GM19099 (cell line): ENCODE results near the gene PIP5K1B.

ENCODE experiments used
- POLR2A ChIP-seq: IDR thresholded peaks from 3 replicates; pipeline ENCODE4 v1.6.1; 2011; ENCODE audit warnings: low read depth; ENCODE audit not compliant: insufficient read length; ENCODE audit errors: extremely low read depth

The PIP5K1B gene

DNA sequence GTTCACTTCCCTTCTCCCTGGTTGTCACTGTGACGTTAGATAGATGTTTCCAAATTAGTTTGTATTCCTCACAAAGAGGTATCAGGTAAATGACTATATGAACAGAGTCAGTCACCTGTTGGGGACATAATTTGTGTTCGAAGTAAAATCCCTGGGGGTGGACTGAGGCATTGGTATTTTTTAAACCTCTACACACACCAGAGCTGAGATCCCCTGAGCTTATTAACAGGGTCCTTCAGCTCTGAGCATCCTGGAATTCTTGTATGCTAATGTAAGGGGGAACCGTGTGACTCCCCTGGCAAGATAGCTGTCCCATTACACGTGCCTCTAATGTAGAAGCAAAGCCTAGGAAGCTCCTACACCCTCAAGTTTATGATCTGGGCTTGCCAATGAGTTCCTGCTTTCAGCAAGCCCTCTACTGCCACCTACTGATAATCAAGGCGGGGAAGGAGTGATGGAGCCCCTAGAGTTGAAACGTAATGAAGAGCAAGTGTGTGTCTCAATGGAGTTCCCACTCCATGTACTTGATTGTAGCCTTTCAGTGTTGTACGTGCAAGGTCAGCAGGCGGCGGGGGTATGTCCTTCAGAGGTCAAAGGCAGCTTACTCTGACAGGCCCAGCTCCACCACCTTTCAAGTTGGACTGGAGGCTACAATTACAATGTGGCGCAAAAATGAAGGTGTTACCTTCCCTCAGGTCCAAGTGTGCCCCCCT lies 294.5 kb downstream of the PIP5K1B start:
- TF ChIP-seq POLR2A: no peak

- no peak for TF ChIP-seq POLR2A
Observed at GRCh38 chr9:69001921-69002320, 296.9 kb downstream of the PIP5K1B start.

- TF ChIP-seq POLR2A: no peak
Observed at GRCh38 chr9:69003051-69003450, 298.0 kb downstream of the PIP5K1B start.

- TF ChIP-seq POLR2A: no peak
Observed at GRCh38 chr9:69004836-69005235, 299.8 kb downstream of the PIP5K1B start.

GRCh38 chr9:69009708-69010107 lies 304.7 kb downstream of the PIP5K1B start:
- no peak for TF ChIP-seq POLR2A

GRCh38 chr9:69012696-69013381 lies 307.8 kb downstream of the PIP5K1B start:
- no peak for TF ChIP-seq POLR2A

- no peak for TF ChIP-seq POLR2A
Observed at GRCh38 chr9:69013382-69013727, 308.3 kb downstream of the PIP5K1B start.

DNA sequence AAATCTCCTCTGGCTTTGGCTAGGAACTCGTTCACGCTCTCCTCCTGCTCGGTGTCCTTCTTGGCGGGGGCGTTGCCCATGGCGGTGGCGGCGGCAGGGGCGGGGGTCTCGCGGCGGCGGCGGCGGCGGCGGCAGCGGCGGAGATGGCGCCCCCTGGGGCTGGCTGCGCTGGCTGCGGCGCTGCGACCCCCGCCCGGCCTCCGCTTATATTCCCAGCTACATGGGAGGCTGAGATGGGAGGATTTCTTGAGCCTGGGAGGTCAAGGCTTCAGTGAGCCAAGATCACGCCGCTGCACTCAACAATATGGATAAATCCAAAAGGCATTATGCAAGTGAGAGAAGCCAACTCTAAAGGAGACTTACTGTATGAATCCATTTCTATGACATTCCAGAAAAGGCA lies 309.0 kb downstream of the PIP5K1B start, which contains the start of gene PRKACG:
Gene PRKACG, minus strand, starts transcription at position 101 of the 400 bp plus-strand sequence. Its CDS starts 21 bp downstream, at position 80.
- TF ChIP-seq POLR2A: no peak

DNA sequence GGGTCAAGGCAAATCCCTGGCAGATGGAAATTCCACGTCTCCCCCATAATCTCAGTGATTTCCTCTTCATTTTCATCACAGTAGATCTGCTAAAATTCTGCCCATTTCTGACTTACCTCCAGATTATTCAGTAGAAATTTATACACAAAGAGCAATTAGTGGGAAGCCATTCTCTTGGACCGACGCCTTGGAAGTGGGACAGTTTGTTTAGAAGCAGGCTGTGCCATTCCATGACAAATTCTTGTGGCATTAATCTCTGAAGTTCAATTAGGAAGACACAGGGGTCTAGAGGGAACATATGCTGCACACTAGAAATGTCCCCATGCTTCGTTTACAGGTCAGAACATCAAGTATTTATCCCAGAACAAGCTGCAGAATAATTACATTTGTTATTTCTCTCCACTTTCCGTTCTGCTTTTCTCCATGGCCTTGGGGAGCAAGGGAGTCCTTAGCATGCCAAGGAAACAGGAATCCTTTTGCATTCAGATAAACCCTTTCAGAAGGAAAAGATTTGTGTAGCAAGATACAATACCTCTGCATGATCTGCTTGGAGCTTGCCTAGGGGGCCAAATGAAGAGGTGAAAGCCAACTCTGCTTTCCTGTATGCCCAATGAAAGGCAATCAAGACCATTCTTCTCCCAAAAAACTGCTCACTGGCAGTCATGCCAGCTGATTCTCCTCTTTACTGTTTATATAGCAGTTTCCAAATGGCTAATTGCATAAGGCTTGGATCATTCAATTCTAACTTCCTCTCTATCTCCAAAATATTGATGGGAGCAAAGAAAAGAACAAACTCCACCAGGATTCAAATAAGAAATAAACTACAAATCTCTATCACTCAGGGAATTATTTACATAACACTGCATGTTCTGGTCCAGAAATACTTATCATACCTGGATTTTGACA lies 311.4 kb downstream of the PIP5K1B start:
- TF ChIP-seq POLR2A: no peak

DNA sequence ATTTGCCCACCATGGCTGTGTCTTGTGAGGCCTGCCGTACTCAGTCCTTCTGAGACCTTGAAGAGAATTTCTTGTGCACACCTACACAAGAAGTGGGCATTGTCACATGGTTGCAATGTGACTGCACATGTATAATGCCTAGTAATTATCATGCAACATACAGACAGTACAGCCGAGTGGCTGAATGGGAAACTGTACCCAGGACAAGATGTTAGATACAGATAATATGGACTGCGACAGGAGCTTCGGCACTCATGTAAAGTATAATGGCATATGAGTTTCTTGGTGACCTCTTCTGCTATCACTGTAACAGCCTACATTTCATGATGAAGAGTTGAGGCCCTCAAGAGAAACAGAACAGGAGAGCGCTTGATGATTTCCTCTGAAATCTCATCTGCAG lies 313.7 kb downstream of the PIP5K1B start:
- TF ChIP-seq POLR2A: no peak

DNA sequence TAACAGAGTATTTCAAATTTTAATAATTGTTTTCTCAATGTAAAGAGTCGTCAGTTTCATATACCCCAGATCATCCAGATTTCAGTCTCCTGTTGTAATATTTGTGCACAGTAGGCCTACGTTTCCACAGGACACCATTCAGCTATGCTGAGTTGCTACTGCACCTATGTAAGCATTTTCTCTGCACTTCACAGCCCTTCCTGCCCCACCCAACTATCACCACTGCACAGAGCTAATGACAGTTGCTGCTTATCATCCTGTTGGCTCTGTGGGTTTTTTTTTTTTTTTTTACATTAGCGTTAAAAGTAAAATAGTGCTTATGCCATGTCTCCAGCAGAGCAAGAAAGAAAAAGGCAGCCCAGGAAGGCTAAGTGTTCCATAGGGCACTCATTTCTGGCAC lies 314.8 kb downstream of the PIP5K1B start:
- TF ChIP-seq POLR2A: no peak

DNA sequence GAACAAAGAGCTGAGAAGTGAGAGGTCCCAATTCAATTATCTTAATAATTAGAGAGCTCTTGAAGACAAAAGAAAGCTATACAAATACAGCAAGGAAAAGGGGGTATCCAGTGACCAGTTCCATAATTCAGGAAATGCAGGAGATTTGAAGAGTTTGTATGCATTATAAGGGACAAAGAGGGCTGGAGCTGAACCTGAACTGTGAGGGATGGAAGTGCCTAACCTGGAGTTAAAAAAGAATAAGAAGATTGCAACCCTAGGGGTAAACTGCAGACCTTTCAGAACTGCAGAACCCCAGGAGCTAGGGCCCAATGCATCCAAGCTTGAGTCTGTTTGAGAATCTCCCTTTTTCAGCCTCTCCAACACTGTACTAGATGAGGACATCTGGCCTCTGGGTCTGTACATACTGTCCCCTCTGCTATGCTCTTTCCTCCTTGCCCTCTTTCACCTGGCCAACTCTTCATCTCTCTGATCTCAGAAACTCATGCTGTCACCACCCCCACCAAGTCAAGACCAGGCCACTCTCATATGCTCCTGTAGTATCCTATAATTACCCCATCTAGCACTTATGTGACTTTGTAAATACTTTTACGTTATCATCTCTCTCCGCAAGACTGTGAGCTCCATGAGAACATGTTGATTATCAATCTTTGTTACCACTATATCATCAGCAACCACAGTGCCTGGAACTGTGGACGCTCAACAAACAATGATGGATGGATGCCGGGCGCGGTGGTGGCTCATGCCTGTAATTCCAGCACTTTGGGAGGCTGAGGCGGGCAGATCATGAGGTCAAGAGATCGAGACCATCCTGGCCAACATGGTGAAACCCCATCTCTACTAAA lies 315.5 kb downstream of the PIP5K1B start:
- TF ChIP-seq POLR2A: no peak

DNA sequence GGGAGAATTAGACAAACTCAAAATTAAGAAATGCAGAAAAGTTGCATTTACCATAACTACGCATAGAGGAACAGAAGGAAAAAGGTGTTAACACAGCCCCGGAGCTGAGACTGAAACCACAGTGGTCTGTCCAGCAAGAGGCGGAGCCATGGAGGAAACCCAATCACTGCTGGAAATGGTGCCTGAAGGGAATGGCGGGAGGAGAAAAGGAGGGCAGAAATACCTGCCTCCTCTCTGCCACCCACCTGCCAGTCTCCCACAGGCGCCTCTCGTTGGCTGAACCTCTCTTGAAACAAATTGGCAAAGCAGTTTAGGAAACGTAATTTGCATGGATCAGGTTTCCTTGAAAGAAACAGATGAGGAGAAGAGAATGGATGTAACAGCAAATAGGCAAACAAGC lies 318.6 kb downstream of the PIP5K1B start:
- TF ChIP-seq POLR2A: no peak

DNA sequence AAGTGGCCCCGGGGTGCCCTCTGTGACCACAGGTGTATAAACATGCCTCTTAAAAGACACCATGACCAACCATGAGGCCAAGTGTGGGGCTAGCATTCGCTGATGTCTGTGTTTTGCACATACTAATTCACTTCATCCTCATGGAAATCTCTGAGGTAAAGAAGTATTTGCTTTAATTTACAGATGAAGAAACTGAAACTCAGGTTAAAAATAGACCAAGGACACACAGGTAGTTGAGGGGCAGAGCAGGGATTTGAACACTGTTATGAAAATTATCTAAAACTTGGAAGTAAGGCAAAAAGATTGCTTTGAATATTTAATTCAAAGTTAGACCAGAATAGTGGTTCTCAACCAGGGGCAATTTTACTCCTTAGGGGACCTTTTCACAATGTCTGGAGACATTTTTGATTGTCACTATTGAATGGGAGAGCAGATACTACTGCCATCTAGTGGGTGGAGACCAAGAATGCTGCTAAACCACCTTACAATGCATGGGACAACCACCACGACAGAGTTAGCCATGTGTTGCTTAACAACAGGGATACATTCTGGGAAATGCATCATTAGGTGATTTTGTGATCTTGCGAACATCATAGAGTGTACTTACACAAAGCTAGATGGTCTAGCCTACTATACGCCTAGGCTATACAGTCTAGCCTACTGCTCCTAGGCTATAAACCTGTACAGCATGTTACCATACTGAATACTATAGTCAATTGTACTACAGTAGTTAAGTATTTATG lies 322.5 kb downstream of the PIP5K1B start:
- no peak for TF ChIP-seq POLR2A

DNA sequence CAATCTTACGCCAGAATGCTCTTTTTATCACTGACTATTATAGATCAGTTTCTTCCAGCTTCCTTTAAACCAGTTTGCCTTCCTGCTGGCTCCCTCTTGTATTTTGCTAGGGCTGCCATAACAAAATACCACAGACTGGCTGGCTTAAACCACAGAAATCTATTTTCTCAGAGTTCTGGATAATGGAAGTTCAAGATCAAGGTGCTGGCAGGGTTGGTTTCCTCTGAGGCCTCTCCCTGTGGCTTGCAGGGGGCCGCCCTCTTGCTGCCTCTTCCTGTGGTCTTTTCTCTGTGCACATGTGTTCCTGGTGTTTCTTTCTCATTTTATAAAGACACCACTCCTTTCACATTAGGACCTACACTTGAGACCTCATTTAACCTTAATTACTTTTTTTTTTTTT lies 323.7 kb downstream of the PIP5K1B start:
- TF ChIP-seq POLR2A: no peak

GRCh38 chr9:69029535-69029934 lies 324.5 kb downstream of the PIP5K1B start:
- no peak for TF ChIP-seq POLR2A
